Osteoblast (primary cell): ENCODE data around the gene PANK1. TPM values are rescaled to one million over a fixed set of nuclear protein-coding genes. Genes with fewer than 3 reads are reported as not detected.
"Not testable (repeated sequence)": the region's sequence is repeated elsewhere in the genome, so short reads cannot be mapped to it uniquely, and the experiment has no call there.

ENCODE experiments used
- DNase-seq: peaks from one replicate; pipeline ENCODE4 v3.0.0; 2011; ENCODE audit warnings: low spot score, mixed read lengths; ENCODE audit not compliant: insufficient read length; ENCODE audit errors: missing footprints
- H2AFZ ChIP-seq: 2 replicates; pipeline ENCODE4 v1.6.0; 2011; ENCODE audit warnings: mild to moderate bottlenecking, low read length
- H3K27ac ChIP-seq: 2 replicates; pipeline ENCODE4 v1.5.1; 2011; ENCODE audit warnings: mild to moderate bottlenecking, low read depth, low read length, moderate library complexity
- H3K27me3 ChIP-seq: 2 replicates; pipeline ENCODE4 v1.6.0; 2012; ENCODE audit warnings: mild to moderate bottlenecking, control low read depth, inconsistent platforms, low read length, moderate library complexity; ENCODE audit not compliant: insufficient read depth
- H3K36me3 ChIP-seq: 2 replicates; pipeline ENCODE4 v1.5.1; 2011; ENCODE audit warnings: mild to moderate bottlenecking, low read length, control low read depth, moderate library complexity; ENCODE audit not compliant: insufficient read depth
- H3K4me1 ChIP-seq: 2 replicates; pipeline ENCODE4 v1.5.1; 2011; ENCODE audit warnings: mild to moderate bottlenecking, low read length, control low read depth, moderate library complexity; ENCODE audit not compliant: insufficient read depth
- H3K4me2 ChIP-seq: 2 replicates; pipeline ENCODE4 v1.6.0; 2011; ENCODE audit warnings: mild to moderate bottlenecking, low read length; ENCODE audit not compliant: insufficient read depth
- H3K4me3 ChIP-seq: fragments of 200-600 bp; sonication (generic); 3 replicates; pipeline ENCODE4 v1.5.1; 2012; ENCODE audit warnings: mild to moderate bottlenecking, low read length, inconsistent platforms; ENCODE audit not compliant: insufficient read depth
- H3K79me2 ChIP-seq: 2 replicates; pipeline ENCODE4 v1.6.0; 2012; ENCODE audit warnings: mild to moderate bottlenecking, low read length, control low read depth, inconsistent platforms; ENCODE audit not compliant: insufficient read depth
- H3K9me3 ChIP-seq: 2 replicates; pipeline ENCODE4 v1.5.1; 2011; ENCODE audit warnings: low read depth, low read length, control low read depth
- H4K20me1 ChIP-seq: 2 replicates; pipeline ENCODE4 v1.6.0; 2012; ENCODE audit warnings: mild to moderate bottlenecking, low read length, control low read depth; ENCODE audit not compliant: insufficient read depth
- total RNA-seq: library from RNA; depleted of rRNA; stranded (reverse); fragments of >200 nt; gene quantifications from 2 replicates; pipeline ENCODE4 v1.2.3, GENCODE V29; 2012
- TF ChIP-seq, protein P1 (sequence below): IDR thresholded peaks from 2 replicates; pipeline ENCODE4 v1.5.1; 2011; ENCODE audit warnings: mild to moderate bottlenecking, low read depth, low read length, moderate library complexity; ENCODE audit errors: extremely low read depth

Gene PANK1
- total RNA-seq, 1 donor, result 5.8 TPM

DNA sequence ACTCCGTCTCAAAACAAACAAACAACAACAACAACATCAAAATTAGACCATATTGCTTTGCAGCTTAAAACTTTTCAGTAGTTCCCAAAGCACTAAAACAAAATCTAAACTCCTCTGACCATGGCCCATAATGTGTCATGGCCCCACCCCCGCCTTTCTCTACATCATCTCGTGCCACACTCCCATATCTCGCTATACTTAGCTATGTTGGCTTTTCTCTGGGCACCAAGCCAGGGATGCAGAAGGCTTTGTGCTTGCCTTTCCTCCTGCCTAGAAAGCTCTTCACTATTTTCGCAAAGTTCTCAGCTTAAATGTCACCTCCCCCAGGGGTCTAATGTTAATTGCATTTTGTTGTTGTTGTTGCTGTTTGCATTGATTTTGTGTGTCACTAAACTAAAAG, 94.5 kb downstream of the PANK1 start:
- Histone ChIP-seq H3K79me2 (no peaks in the 10 kb centered on the region), H3K36me3 (no peaks in the 10 kb centered on the region), H4K20me1 (no peaks in the 10 kb centered on the region), H3K4me3 (no peak overlapping the region), H2AFZ (no peak overlapping the region), H3K27ac (no peak overlapping the region), H3K9me3 (no peaks in the 10 kb centered on the region), H3K4me2 (no peak overlapping the region), H3K4me1 (peaks cover 12% of the 10 kb centered on the region), H3K27me3 (no peaks in the 10 kb centered on the region)
- DNase-seq, result no peak
- TF ChIP-seq, protein P1, sequence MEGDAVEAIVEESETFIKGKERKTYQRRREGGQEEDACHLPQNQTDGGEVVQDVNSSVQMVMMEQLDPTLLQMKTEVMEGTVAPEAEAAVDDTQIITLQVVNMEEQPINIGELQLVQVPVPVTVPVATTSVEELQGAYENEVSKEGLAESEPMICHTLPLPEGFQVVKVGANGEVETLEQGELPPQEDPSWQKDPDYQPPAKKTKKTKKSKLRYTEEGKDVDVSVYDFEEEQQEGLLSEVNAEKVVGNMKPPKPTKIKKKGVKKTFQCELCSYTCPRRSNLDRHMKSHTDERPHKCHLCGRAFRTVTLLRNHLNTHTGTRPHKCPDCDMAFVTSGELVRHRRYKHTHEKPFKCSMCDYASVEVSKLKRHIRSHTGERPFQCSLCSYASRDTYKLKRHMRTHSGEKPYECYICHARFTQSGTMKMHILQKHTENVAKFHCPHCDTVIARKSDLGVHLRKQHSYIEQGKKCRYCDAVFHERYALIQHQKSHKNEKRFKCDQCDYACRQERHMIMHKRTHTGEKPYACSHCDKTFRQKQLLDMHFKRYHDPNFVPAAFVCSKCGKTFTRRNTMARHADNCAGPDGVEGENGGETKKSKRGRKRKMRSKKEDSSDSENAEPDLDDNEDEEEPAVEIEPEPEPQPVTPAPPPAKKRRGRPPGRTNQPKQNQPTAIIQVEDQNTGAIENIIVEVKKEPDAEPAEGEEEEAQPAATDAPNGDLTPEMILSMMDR, result no peak

DNA sequence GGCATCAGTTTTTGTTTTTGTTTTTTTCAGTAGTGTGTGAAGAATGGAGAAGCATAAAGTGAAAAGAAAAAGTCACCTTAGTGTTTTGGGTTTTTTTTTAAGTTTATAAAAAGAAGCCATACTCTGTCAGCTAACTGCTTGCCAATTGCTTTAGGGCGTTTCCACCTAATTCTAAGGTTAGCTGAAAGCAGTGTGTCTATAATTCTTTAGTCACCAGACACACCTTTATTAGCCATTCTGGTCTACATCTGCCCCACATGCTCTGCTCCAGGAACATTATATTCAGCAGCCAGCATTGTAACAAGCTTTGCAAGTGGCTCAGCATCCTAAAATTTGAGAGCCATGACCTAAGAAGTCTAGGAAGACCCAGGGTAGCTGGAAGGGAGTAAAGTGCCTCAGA, 95.5 kb downstream of the PANK1 start:
- DNase-seq, result no peak
- peaks cover 12% of the 10 kb centered on the region for H3K4me1 ChIP-seq
- H3K4me3 ChIP-seq, result no peak overlapping the region
- H3K36me3 ChIP-seq, result no peaks in the 10 kb centered on the region
- TF ChIP-seq, protein P1, result no peak
- no peak overlapping the region for H3K4me2 ChIP-seq
- no peaks in the 10 kb centered on the region for H4K20me1 ChIP-seq
- H3K27me3 ChIP-seq, result no peaks in the 10 kb centered on the region
- no peak overlapping the region for H2AFZ ChIP-seq
- H3K27ac ChIP-seq, result no peak overlapping the region
- no peaks in the 10 kb centered on the region for H3K9me3 ChIP-seq
- no peaks in the 10 kb centered on the region for H3K79me2 ChIP-seq

DNA sequence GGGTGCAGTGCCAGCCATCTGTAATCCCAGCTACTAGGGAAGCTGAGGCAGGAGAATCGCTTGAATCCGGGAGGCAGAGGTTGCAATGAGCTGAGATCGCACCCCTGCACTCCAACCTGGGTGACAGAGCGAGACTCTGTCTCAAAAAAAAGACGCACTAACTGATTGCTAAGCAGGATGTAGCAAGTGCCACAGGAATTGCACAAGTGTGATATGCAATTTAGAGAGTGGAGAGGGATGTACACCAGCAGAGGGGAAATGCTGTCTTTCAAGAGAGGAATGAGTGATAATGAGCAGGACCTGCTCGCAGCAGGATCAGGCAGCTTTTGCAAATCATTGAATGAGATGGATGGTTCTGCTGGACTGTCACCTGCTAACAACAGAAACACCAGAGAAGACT, 96.4 kb downstream of the PANK1 start:
- H2AFZ ChIP-seq, result no peak overlapping the region
- H3K4me2 ChIP-seq, result no peak overlapping the region
- no peak overlapping the region for H3K4me3 ChIP-seq
- H3K27me3 ChIP-seq, result no peaks in the 10 kb centered on the region
- H3K36me3 ChIP-seq, result no peaks in the 10 kb centered on the region
- H3K4me1 ChIP-seq, result peaks cover 8% of the 10 kb centered on the region
- no peak for DNase-seq
- no peaks in the 10 kb centered on the region for H3K9me3 ChIP-seq
- H3K27ac ChIP-seq, result no peak overlapping the region
- TF ChIP-seq, protein P1, result no peak
- no peaks in the 10 kb centered on the region for H4K20me1 ChIP-seq
- H3K79me2 ChIP-seq, result no peaks in the 10 kb centered on the region

DNA sequence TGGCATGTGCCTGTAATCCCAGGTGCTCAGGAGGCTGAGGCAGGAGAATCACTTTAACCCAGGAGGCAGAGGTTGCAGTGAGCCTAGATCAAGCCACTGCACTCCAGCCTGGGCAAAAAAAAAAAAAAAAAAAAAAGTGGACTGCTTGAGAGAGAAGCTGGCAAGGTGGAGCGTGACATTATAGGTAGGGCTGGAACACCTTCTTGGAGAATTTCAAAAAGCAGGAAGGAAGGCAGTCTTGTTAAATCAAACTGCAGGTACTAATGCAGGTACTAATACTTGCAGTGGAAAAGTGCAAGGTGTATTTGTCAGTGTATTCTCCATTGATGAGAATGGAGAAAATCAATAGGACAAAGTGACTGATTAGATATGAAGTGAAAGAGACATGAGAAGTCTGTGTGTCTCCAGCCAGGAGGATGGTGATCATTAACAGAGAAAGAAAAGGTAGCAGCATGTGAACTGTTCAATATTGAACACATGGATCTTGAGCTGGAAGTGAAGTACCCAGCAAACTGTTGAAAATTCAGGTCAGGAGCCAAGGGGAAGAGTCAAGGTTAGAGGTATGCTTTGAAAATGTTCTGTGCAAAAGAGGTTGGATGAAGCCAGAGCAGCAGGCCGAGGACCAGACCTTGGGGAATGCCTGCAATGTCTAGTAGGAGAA, 97.1 kb downstream of the PANK1 start:
- peaks cover 2% of the 10 kb centered on the region for H3K4me1 ChIP-seq
- H3K9me3 ChIP-seq, result no peaks in the 10 kb centered on the region
- H2AFZ ChIP-seq, result no peak overlapping the region
- no peaks in the 10 kb centered on the region for H3K36me3 ChIP-seq
- H3K27me3 ChIP-seq, result no peaks in the 10 kb centered on the region
- no peak overlapping the region for H3K27ac ChIP-seq
- H3K4me2 ChIP-seq, result no peak overlapping the region
- no peaks in the 10 kb centered on the region for H4K20me1 ChIP-seq
- no peak for DNase-seq
- no peak overlapping the region for H3K4me3 ChIP-seq
- no peaks in the 10 kb centered on the region for H3K79me2 ChIP-seq
- TF ChIP-seq, protein P1, result no peak

DNA sequence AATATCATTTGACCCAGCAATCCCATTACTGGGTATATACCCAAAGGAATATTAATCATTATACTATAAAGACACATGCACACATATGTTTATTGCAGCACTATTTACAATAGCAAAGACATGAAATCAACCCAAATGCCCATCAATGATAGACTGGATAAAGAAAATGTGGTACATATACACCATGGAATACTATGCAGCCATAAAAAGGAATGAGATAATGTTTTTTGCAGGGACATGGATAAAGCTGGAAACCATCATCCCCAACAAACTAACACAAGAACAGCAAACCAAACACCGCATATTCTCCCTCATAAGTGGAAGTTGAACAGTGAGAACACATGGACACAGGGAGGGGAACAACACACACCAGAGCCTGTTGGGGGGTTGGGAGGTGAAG, 98.4 kb downstream of the PANK1 start:
- H3K4me2 ChIP-seq, H3K4me1 ChIP-seq, H3K9me3 ChIP-seq, H3K27me3 ChIP-seq, H3K79me2 ChIP-seq, H2AFZ ChIP-seq, DNase-seq, H3K27ac ChIP-seq, H4K20me1 ChIP-seq, H3K4me3 ChIP-seq, H3K36me3 ChIP-seq: not testable (repeated sequence)
